Measurements from ENCODE around the gene PTPRG.
A peak's percentile ranks its signal among the peaks of the same experiment; 100 is the strongest.

The PTPRG gene

GRCh38 chr3:62178739-62179600, 617.6 kb downstream of the PTPRG start:
- DNase-seq = peak; percentile 4

- no peak for DNase-seq
Observed at GRCh38 chr3:62180514-62180913, 619.1 kb downstream of the PTPRG start.

- no peak for DNase-seq
Observed at GRCh38 chr3:62183087-62183486, 621.7 kb downstream of the PTPRG start.

GRCh38 chr3:62183969-62184368, 622.6 kb downstream of the PTPRG start:
- DNase-seq = no peak

GRCh38 chr3:62184559-62184958, 623.2 kb downstream of the PTPRG start:
- DNase-seq = no peak

GRCh38 chr3:62187022-62187431, 625.7 kb downstream of the PTPRG start:
- peak; percentile 18 for DNase-seq

GRCh38 chr3:62188681-62189375, 627.5 kb downstream of the PTPRG start:
- peak; percentile 84 for DNase-seq

- no peak for DNase-seq
Observed at GRCh38 chr3:62189376-62189698, 628.0 kb downstream of the PTPRG start.

GRCh38 chr3:62192891-62193290, 631.5 kb downstream of the PTPRG start:
- DNase-seq = no peak

- DNase-seq = no peak
Observed at GRCh38 chr3:62193586-62194345, 632.4 kb downstream of the PTPRG start.

- DNase-seq = no peak
Observed at GRCh38 chr3:62197350-62198012, 636.1 kb downstream of the PTPRG start.

- no peak for DNase-seq
Observed at GRCh38 chr3:62199126-62199525, 637.8 kb downstream of the PTPRG start.

GRCh38 chr3:62201438-62202035, 640.2 kb downstream of the PTPRG start:
- DNase-seq = peak; percentile 56

- no peak for DNase-seq
Observed at GRCh38 chr3:62203152-62203551, 641.8 kb downstream of the PTPRG start.

GRCh38 chr3:62203561-62203960, 642.2 kb downstream of the PTPRG start:
- DNase-seq = no peak

- no peak for DNase-seq
Observed at GRCh38 chr3:62207197-62207596, 645.8 kb downstream of the PTPRG start.

GRCh38 chr3:62208385-62208784, 647.0 kb downstream of the PTPRG start:
- DNase-seq = no peak

GRCh38 chr3:62209101-62209500, 647.7 kb downstream of the PTPRG start:
- DNase-seq = peak; percentile 16

GRCh38 chr3:62210011-62210410, 648.6 kb downstream of the PTPRG start:
- no peak for DNase-seq

- DNase-seq = no peak
Observed at GRCh38 chr3:62211675-62212429, 650.5 kb downstream of the PTPRG start.

GRCh38 chr3:62214850-62215249, 653.5 kb downstream of the PTPRG start:
- no peak for DNase-seq

GRCh38 chr3:62220616-62221015, 659.2 kb downstream of the PTPRG start:
- DNase-seq = no peak
